ENCODE measurements around the gene SEMA3E. TPM values are rescaled to one million over a fixed set of nuclear protein-coding genes. Genes with fewer than 3 reads are reported as not detected.

Gene SEMA3E
- total RNA-seq, 1 donor = 0.43 TPM

DNA sequence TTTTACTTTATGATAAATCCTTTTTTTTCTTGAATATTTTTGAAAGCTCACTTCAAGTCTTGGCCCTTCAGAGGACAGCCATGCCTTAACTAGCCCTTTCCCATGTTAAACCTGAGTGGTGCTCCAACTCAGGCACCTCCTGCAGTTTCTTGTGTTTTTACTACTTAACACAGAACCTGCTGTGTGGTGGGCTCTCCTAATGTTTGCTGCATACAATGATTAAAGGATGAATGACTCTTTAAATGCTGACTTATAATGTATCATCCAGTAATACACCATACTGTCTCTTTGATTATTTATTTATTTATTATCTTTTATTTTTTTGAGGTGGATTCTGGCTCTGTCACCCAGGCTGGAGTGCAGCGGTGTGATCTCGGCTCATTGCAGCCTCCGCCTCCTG, 179.4 kb downstream of the SEMA3E start:
- DNase-seq (ENCODE audit: low read depth) = no peak
- no peak overlapping the region for H3K4me3 ChIP-seq (ENCODE audit: low read depth, low read length)

DNA sequence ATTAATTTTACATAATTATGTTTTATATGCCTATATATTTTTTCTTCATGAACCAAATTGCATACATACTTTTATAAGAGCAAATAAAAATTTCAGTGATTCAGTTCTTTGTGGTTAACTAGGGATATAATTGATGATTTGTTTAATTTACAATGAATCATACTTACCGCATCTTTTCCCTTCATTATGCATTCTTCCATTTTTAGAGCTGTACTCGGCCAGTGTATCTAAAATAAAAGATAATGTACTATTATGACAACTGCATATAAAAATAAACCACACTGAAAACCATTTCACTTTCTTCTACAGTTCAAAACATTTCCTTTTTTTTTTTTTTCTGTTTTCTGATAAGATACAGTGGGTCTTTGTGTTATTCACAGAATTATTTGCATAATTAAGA, 179.9 kb downstream of the SEMA3E start:
- no peak overlapping the region for H3K4me3 ChIP-seq (ENCODE audit: low read depth, low read length)
- TF ChIP-seq, protein P1, sequence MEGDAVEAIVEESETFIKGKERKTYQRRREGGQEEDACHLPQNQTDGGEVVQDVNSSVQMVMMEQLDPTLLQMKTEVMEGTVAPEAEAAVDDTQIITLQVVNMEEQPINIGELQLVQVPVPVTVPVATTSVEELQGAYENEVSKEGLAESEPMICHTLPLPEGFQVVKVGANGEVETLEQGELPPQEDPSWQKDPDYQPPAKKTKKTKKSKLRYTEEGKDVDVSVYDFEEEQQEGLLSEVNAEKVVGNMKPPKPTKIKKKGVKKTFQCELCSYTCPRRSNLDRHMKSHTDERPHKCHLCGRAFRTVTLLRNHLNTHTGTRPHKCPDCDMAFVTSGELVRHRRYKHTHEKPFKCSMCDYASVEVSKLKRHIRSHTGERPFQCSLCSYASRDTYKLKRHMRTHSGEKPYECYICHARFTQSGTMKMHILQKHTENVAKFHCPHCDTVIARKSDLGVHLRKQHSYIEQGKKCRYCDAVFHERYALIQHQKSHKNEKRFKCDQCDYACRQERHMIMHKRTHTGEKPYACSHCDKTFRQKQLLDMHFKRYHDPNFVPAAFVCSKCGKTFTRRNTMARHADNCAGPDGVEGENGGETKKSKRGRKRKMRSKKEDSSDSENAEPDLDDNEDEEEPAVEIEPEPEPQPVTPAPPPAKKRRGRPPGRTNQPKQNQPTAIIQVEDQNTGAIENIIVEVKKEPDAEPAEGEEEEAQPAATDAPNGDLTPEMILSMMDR (IDR thresholded peaks at IDR 0.05; ENCODE audit: insufficient read depth, low read depth, low read length) = no peak
- DNase-seq (ENCODE audit: low read depth) = no peak

More for the DNA sequence above, 179.4 kb downstream of the SEMA3E start:
- TF ChIP-seq, protein P1 (IDR thresholded peaks at IDR 0.05; ENCODE audit: insufficient read depth, low read depth, low read length) = no peak

GRCh38 chr7:83468251-83468739, 180.6 kb downstream of the SEMA3E start:
- TF ChIP-seq, protein P1 (IDR thresholded peaks at IDR 0.05; ENCODE audit: insufficient read depth, low read depth, low read length) = no peak
- peak; percentile 85 for DNase-seq (ENCODE audit: low read depth)
- H3K4me3 ChIP-seq (ENCODE audit: low read depth, low read length) = no peak overlapping the region

- no peak for DNase-seq (ENCODE audit: low read depth)
- TF ChIP-seq, protein P1 (IDR thresholded peaks at IDR 0.05; ENCODE audit: insufficient read depth, low read depth, low read length) = no peak
- no peak overlapping the region for H3K4me3 ChIP-seq (ENCODE audit: low read depth, low read length)
These were observed 181.4 kb downstream of the SEMA3E start for GRCh38 chr7:83467493-83467892.

- DNase-seq (ENCODE audit: low read depth) = no peak
- TF ChIP-seq, protein P1 (IDR thresholded peaks at IDR 0.05; ENCODE audit: insufficient read depth, low read depth, low read length) = no peak
- H3K4me3 ChIP-seq (ENCODE audit: low read depth, low read length) = no peak overlapping the region
These were observed 182.0 kb downstream of the SEMA3E start for GRCh38 chr7:83466956-83467355.

DNA sequence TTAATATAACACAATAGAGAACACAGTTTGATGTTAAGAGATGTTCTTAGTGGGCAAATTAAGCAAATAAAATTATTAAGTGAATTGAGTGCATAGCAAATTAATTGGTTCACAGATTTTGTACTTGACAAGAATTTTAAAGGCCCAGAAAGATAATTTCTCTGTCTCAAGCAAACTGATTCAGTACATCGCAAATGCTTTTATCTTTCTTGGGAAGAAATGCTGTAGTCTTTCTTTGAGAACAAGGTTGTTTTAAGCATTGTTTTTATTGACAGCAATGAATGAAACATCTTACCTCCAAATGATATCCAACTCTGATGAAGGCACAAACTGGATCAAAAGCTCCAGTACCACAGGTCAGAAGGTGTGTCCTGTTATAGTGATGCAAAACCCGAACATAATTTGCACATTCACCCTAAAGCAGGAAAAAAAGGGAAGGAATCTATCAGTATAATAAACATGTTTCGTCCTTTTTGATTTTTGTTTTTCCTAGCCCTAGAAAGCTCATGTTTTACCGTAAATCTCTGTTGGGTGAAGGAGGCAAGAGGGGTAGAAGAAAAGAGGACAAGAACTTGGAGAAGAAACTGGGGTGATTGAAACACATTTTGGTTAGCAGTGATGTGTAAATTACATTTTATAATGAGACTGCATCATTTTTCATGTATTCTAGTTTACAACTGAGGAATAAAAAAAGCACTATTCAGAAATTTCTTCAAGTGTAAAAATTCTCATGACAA, 182.6 kb downstream of the SEMA3E start:
- no peak for DNase-seq (ENCODE audit: low read depth)
- H3K4me3 ChIP-seq (ENCODE audit: low read depth, low read length) = no peak overlapping the region
- TF ChIP-seq, protein P1 (IDR thresholded peaks at IDR 0.05; ENCODE audit: insufficient read depth, low read depth, low read length) = no peak
